ENCODE measurements around the gene SPOP.

GRCh38 chr17:49670002-49670401 lies 7.9 kb downstream of the SPOP start:
- TF ChIP-seq CHD1 (IDR thresholded peaks at IDR 0.05; ENCODE audit: low read length) (no peak), EZH2 (IDR thresholded peaks at IDR 0.05; ENCODE audit: borderline replicate concordance, low read depth, low read length) (no peak), RUNX1 (IDR thresholded peaks at IDR 0.05; ENCODE audit: low read depth) (no peak), ZSCAN32 (CRISPR knock-in tag; IDR thresholded peaks at IDR 0.05) (no peak), ZNF311 (CRISPR knock-in tag; IDR thresholded peaks at IDR 0.05) (no peak), HCFC1 (IDR thresholded peaks at IDR 0.05; ENCODE audit: low read depth, low read length) (no peak), MTA2 (IDR thresholded peaks at IDR 0.05; ENCODE audit: low read depth) (no peak), POLR2AphosphoS5 (IDR thresholded peaks at IDR 0.05; ENCODE audit: control insufficient read depth, insufficient read depth, low read depth, low read length) (no peak)
- TF ChIP-seq, protein P1, sequence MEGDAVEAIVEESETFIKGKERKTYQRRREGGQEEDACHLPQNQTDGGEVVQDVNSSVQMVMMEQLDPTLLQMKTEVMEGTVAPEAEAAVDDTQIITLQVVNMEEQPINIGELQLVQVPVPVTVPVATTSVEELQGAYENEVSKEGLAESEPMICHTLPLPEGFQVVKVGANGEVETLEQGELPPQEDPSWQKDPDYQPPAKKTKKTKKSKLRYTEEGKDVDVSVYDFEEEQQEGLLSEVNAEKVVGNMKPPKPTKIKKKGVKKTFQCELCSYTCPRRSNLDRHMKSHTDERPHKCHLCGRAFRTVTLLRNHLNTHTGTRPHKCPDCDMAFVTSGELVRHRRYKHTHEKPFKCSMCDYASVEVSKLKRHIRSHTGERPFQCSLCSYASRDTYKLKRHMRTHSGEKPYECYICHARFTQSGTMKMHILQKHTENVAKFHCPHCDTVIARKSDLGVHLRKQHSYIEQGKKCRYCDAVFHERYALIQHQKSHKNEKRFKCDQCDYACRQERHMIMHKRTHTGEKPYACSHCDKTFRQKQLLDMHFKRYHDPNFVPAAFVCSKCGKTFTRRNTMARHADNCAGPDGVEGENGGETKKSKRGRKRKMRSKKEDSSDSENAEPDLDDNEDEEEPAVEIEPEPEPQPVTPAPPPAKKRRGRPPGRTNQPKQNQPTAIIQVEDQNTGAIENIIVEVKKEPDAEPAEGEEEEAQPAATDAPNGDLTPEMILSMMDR (IDR thresholded peaks at IDR 0.05 in 2 of 3, conservative IDR thresholded peaks at IDR 0.05 in 1 of 3; ENCODE audit: insufficient read depth in 2 of 3, low read depth in 1 of 3, low read length in 3 of 3): no peak
